Testis (tissue), 3 donors: ENCODE data around the gene SDHA. TPM values are rescaled to one million over a fixed set of nuclear protein-coding genes. Genes with fewer than 3 reads are reported as not detected.
"Not testable (repeated sequence)": the region's sequence is repeated elsewhere in the genome, so short reads cannot be mapped to it uniquely, and the experiment has no call there.

Experiments
- DNase-seq: peaks from one replicate; pipeline ENCODE4 v3.0.0-alpha.2; 2019
- H3K27ac ChIP-seq, 2 donors: fragments of 200-600 bp; sonication (generic); one replicate each; pipeline ENCODE4 v1.5.1; 2019
- H3K27me3 ChIP-seq: fragments of 200-600 bp; sonication (generic); one replicate; pipeline ENCODE4 v1.5.1; 2019
- H3K36me3 ChIP-seq: fragments of 200-600 bp; sonication (generic); one replicate; pipeline ENCODE4 v1.5.1; 2017; ENCODE audit warnings: low read depth; ENCODE audit errors: missing control alignments
- H3K4me1 ChIP-seq: fragments of 200-600 bp; sonication (generic); one replicate; pipeline ENCODE4 v1.5.1; 2019
- H3K4me3 ChIP-seq, 2 donors: fragments of 200-600 bp; sonication (generic); one replicate each; pipeline ENCODE4 v1.5.1; 2017 to 2019
- H3K9me3 ChIP-seq: fragments of 200-600 bp; sonication (generic); one replicate; pipeline ENCODE4 v1.5.1; 2017
- POLR2A ChIP-seq: fragments of 450-650 bp; IDR thresholded peaks from one replicate; pipeline ENCODE4 v1.6.1; 2017; ENCODE audit warnings: antibody characterized with exemption, mild to moderate bottlenecking, moderate library complexity
- WGBS, 2 donors: methylation state at CpG; one replicate each; pipeline ENCODE4 v1.1.5; 2018; 5-methylcytosine and 5-hydroxymethylcytosine counted together
- intact Hi-C: fragments of 100-400 bp; cut with DNase I; formaldehyde crosslinking; loops from one replicate; pipeline ENCODE4 v1.15.1; 2023; ENCODE audit warnings: low total_unique reads
- polyA plus RNA-seq: library from polyadenylated mRNA; stranded (reverse); fragments of 350-450 nt; fragmentation: Illumina TruSeq; extraction: RNeasy Lipid Tissue Mini Kit (QIAGEN cat#74804); gene quantifications from one replicate; pipeline ENCODE4 v1.2.3, GENCODE V29; 2014; ENCODE audit warnings: low read depth, low replicate concordance; ENCODE audit not compliant: insufficient read depth
- total RNA-seq, 2 donors: library from RNA; depleted of rRNA; stranded (reverse); fragments of >200 nt; gene quantifications; one replicate each; pipeline ENCODE4 v1.2.3, GENCODE V29; 2016
- TF ChIP-seq, protein P1 (sequence below), 3 experiments: fragments of 450-650 bp in 2 of 3; fragments of 200-600 bp in 1 of 3; sonication (generic) in 1 of 3; IDR thresholded peaks; one replicate each; pipeline ENCODE4 v1.5.1; 2016 to 2019; ENCODE audit warnings: antibody characterized with exemption in 3 of 3, mild to moderate bottlenecking in 2 of 3, moderate library complexity in 1 of 3

The SDHA gene
- total and polyA plus RNA-seq, 3 donors from 2014 or later, result 96.9 to 195 (median 107) TPM

DNA sequence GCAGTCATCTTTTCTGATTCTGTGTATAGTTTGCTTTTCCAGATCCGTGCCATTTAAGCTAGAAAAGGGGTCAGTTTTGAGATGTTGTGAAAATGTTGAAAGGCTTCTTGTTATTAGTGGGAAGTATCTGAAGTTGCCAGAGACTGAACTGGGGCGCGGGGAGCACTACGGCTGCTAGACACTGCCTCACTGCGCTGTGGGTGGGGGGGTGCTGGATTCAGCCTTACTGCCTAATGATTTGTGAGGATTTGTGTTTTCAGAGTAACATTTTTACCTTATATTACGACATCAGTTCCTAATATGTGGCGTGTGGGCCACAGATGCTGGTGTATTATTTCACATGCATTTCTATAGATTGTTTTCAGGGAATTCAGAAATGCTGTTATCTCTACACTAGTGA, 55.4 kb downstream of the SDHA start:
- intact Hi-C loops, H3K27me3 ChIP-seq, H3K36me3 ChIP-seq, H3K9me3 ChIP-seq, H3K27ac ChIP-seq, DNase-seq, H3K4me3 ChIP-seq: not testable (repeated sequence)
- WGBS, 2 donors, result 64 to 76% methylated on average over 7 of the region's 7 CpGs
- peaks cover 11% of the 10 kb centered on the region for H3K4me1 ChIP-seq

DNA sequence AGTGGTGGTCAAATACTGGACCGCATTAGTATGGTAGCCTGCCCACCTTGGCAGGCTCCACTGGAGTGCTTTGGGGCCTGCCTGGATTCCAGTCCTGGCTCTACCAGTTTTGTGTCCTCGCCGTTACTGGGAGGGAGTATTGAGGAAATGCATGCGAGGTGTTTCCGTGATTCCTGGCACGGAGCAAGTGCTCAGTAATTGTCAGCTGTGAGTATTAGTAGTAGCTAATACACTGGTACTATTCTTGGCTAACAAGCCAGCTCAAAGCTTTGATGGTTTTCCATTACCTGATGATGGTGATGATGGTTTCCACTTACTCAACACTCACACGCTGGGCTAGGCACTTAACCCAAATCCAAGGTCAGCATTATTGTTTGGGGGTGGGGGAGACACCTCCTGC, 56.2 kb downstream of the SDHA start:
- H3K27me3 ChIP-seq, H3K36me3 ChIP-seq, DNase-seq, H3K4me3 ChIP-seq, H3K9me3 ChIP-seq, H3K27ac ChIP-seq, intact Hi-C loops: not testable (repeated sequence)
- WGBS, 2 donors, result 92 to 93% methylated on average over 7 of the region's 7 CpGs
- H3K4me1 ChIP-seq, result peaks cover 11% of the 10 kb centered on the region

DNA sequence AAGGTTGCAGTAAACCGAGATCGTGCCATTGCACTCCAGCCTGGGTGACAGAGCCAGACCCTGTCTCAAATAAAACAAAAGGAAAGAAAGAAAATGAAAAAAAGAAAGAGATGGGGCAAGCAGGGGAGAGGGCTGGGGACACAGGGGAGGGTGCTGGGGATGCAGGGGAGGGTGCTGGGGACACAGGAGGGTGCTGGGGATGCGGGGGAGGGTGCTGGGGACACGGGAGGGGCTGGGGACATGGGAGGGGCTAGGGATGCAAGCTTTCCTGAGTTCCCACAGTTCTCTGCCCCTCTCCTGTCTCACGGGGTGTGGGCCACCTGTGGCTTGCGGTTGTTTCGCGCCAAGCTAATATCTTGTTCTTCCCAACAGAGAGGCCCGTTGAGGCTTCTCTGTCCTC, 60.5 kb downstream of the SDHA start:
- Histone ChIP-seq H3K27me3 (no peaks in the 10 kb centered on the region), H3K27ac (no peak overlapping the region), H3K9me3 (no peaks in the 10 kb centered on the region), H3K4me3 (no peak overlapping the region), H3K36me3 (no peaks in the 10 kb centered on the region), H3K4me1 (peaks cover under 1% of the 10 kb centered on the region)
- intact Hi-C loops, result no loop called here
- no peak for DNase-seq
- TF ChIP-seq, protein P1, sequence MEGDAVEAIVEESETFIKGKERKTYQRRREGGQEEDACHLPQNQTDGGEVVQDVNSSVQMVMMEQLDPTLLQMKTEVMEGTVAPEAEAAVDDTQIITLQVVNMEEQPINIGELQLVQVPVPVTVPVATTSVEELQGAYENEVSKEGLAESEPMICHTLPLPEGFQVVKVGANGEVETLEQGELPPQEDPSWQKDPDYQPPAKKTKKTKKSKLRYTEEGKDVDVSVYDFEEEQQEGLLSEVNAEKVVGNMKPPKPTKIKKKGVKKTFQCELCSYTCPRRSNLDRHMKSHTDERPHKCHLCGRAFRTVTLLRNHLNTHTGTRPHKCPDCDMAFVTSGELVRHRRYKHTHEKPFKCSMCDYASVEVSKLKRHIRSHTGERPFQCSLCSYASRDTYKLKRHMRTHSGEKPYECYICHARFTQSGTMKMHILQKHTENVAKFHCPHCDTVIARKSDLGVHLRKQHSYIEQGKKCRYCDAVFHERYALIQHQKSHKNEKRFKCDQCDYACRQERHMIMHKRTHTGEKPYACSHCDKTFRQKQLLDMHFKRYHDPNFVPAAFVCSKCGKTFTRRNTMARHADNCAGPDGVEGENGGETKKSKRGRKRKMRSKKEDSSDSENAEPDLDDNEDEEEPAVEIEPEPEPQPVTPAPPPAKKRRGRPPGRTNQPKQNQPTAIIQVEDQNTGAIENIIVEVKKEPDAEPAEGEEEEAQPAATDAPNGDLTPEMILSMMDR (IDR thresholded peaks at IDR 0.05), result no peak
- TF ChIP-seq POLR2A, result no peak
- WGBS, 2 donors, result 88 to 90% methylated on average over 6 to 9 of the region's 9 CpGs

DNA sequence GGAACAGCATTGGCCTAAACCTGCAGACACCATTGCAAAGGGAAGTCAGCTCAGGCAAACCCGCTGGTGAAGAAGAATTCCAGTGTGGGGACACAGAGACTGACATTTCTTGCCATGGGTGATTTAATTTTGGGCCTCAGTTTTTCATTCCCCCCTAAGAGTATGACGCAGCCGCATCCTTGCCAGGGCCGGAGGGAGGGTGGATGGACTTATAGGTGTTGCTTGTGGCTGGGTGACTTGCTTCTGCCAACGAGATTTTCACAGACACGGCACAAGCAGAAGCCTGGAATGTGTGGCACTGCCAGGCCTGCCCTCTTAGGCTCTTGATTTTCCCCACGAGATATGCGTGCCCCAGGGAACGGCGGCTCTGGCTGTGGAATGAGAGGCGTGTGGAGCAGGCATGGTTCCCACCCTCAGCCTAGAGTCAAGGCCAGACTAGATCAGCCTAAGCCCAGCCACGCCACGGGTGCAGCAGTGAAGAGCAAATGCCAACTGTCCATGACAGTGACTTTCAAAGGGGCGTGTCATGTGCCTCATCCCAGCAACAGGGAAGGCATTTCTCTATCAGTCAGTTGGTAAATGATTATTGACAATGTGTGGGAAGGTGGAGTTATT, 61.0 kb downstream of the SDHA start:
- H3K27ac ChIP-seq, intact Hi-C loops, H3K27me3 ChIP-seq, H3K4me3 ChIP-seq, H3K36me3 ChIP-seq, H3K9me3 ChIP-seq, H3K4me1 ChIP-seq, DNase-seq: not testable (repeated sequence)
- WGBS, 2 donors, result 74 to 81% methylated on average over 9 to 14 of the region's 14 CpGs

GRCh38 chr5:285991-286557, 68.0 kb downstream of the SDHA start:
- intact Hi-C loops, result no loop called here
- peaks cover 27% of the 10 kb centered on the region for H3K4me1 ChIP-seq

GRCh38 chr5:290200-290599, 72.1 kb downstream of the SDHA start:
- H3K27me3 ChIP-seq, H3K27ac ChIP-seq, intact Hi-C loops, H3K4me3 ChIP-seq, H3K9me3 ChIP-seq, H3K36me3 ChIP-seq, DNase-seq: not testable (repeated sequence)
- 93 to 94% methylated on average over 13 of the region's 13 CpGs for WGBS, 2 donors
- peaks cover 13% of the 10 kb centered on the region for H3K4me1 ChIP-seq

More at GRCh38 chr5:285991-286557, 68.0 kb downstream of the SDHA start:
- H3K9me3 ChIP-seq, result no peaks in the 10 kb centered on the region
- no peaks in the 10 kb centered on the region for H3K27me3 ChIP-seq
- no peak overlapping the region for H3K27ac ChIP-seq
- H3K4me3 ChIP-seq, result no peak overlapping the region
- no peak for TF ChIP-seq POLR2A
- TF ChIP-seq, protein P1 (IDR thresholded peaks at IDR 0.05), result no peak
- no peaks in the 10 kb centered on the region for H3K36me3 ChIP-seq
- DNase-seq, result no peak
- 67 to 71% methylated on average over 8 to 14 of the region's 14 CpGs for WGBS, 2 donors

DNA sequence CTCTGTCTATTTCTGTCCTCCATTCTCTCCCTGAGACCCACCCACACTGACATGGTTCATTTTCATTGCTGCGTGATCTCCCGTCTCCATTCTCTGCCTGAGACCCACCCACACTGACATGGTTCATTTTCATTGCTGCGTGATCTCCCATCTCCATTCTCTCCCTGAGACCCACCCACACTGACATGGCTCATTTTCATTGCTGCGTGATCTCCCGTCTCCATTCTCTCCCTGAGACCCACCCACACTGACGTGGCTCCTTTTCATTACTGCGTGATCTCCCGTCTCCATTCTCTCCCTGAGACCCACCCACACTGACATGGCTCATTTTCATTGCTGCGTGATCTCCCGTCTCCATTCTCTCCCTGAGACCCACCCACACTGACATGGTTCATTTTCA, 73.2 kb downstream of the SDHA start:
- intact Hi-C loops, H3K27ac ChIP-seq, DNase-seq, H3K36me3 ChIP-seq, H3K27me3 ChIP-seq, H3K4me3 ChIP-seq, H3K9me3 ChIP-seq, H3K4me1 ChIP-seq: not testable (repeated sequence)
- 96 to 97% methylated on average over 10 of the region's 10 CpGs for WGBS, 2 donors

DNA sequence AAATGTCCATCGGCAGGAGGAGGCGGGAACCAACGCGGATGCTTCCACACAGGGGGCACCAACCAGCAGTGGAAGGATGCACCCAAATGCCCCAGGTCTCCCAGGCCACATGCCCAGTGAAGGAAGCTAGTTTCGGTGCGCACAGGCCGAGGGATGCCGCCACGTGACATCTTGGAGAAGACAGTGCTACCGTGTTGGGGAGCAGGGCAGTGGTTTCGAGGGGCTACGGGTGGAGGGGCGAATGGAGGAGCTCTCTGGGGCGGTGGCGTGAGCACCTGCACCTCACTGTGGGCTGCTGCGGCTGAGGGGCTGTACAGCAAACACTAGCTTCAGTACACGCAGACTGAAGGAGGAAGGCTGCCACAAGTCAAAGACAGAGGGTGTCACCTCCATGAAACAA, 76.7 kb downstream of the SDHA start:
- H3K9me3 ChIP-seq, H3K27me3 ChIP-seq, intact Hi-C loops, H3K4me1 ChIP-seq, H3K27ac ChIP-seq, DNase-seq, H3K4me3 ChIP-seq, H3K36me3 ChIP-seq: not testable (repeated sequence)
- 97% methylated on average over 11 to 17 of the region's 17 CpGs for WGBS, 2 donors

DNA sequence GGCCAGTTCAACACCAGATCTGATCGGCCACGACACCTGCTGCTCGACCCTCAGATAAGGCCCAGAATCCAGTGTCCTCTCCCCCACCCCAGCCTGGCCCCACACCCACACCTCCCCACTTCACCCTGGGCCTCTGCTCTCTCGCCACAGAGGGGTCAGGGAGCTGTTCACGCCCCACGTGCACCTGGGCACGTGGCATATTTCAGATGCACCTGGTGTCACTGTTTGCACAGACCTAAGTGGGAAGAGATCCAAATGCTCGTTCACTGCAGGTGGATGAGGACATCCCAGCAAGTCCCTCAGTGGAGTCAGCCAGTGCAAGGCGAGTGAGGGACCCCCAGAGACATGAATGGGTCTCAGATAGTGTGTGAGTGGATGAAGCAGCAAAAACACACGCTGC, 78.1 kb downstream of the SDHA start:
- H3K4me1 ChIP-seq, H3K27me3 ChIP-seq, H3K36me3 ChIP-seq, H3K27ac ChIP-seq, H3K4me3 ChIP-seq, DNase-seq, intact Hi-C loops, H3K9me3 ChIP-seq: not testable (repeated sequence)
- 74 to 85% methylated on average over 10 of the region's 10 CpGs for WGBS, 2 donors

GRCh38 chr5:296954-297353, 78.8 kb downstream of the SDHA start:
- H3K4me3 ChIP-seq, intact Hi-C loops, DNase-seq, H3K36me3 ChIP-seq, H3K27me3 ChIP-seq, H3K4me1 ChIP-seq, H3K27ac ChIP-seq, H3K9me3 ChIP-seq: not testable (repeated sequence)
- 76 to 80% methylated on average over 13 to 15 of the region's 16 CpGs for WGBS, 2 donors
